ENCODE measurements around the gene UBE2I. TPM values are rescaled to one million over a fixed set of nuclear protein-coding genes. Genes with fewer than 3 reads are reported as not detected.

Gene UBE2I
- total and polyA plus RNA-seq, 3 donors from 2014 or later, result 116 to 143 (median 127) TPM

GRCh38 chr16:1322407-1322806, 13.0 kb downstream of the UBE2I start:
- no peaks in the 10 kb centered on the region for H3K27me3 ChIP-seq
- 93 to 98% methylated on average over 8 of the region's 8 CpGs for WGBS, 2 donors
- H3K4me3 ChIP-seq, result no peak overlapping the region
- H3K9me3 ChIP-seq, result no peaks in the 10 kb centered on the region
- intact Hi-C loops (cut with DNase I; ENCODE audit: low total_unique reads), result no loop called here
- no peak overlapping the region for H3K27ac ChIP-seq
- TF ChIP-seq, protein P1, sequence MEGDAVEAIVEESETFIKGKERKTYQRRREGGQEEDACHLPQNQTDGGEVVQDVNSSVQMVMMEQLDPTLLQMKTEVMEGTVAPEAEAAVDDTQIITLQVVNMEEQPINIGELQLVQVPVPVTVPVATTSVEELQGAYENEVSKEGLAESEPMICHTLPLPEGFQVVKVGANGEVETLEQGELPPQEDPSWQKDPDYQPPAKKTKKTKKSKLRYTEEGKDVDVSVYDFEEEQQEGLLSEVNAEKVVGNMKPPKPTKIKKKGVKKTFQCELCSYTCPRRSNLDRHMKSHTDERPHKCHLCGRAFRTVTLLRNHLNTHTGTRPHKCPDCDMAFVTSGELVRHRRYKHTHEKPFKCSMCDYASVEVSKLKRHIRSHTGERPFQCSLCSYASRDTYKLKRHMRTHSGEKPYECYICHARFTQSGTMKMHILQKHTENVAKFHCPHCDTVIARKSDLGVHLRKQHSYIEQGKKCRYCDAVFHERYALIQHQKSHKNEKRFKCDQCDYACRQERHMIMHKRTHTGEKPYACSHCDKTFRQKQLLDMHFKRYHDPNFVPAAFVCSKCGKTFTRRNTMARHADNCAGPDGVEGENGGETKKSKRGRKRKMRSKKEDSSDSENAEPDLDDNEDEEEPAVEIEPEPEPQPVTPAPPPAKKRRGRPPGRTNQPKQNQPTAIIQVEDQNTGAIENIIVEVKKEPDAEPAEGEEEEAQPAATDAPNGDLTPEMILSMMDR (IDR thresholded peaks at IDR 0.05), result no peak
- no peak for TF ChIP-seq POLR2A (IDR thresholded peaks at IDR 0.05)
- no peaks in the 10 kb centered on the region for H3K36me3 ChIP-seq (ENCODE audit: low read depth, missing control alignments)
- H3K4me1 ChIP-seq, result no peaks in the 10 kb centered on the region
- DNase-seq, result no peak

- no peak overlapping the region for H3K4me3 ChIP-seq
- DNase-seq, result no peak
- no peaks in the 10 kb centered on the region for H3K27me3 ChIP-seq
- no peak overlapping the region for H3K27ac ChIP-seq
- WGBS, 2 donors, result 76 to 84% methylated on average over 20 to 35 of the region's 35 CpGs
- no peaks in the 10 kb centered on the region for H3K9me3 ChIP-seq
- intact Hi-C loops (cut with DNase I; ENCODE audit: low total_unique reads), result no loop called here
- TF ChIP-seq, protein P1 (IDR thresholded peaks at IDR 0.05), result no peak
- no peak for TF ChIP-seq POLR2A (IDR thresholded peaks at IDR 0.05)
- no peaks in the 10 kb centered on the region for H3K4me1 ChIP-seq
- no peaks in the 10 kb centered on the region for H3K36me3 ChIP-seq (ENCODE audit: low read depth, missing control alignments)
These were observed 14.1 kb downstream of the UBE2I start for GRCh38 chr16:1323296-1324239.

DNA sequence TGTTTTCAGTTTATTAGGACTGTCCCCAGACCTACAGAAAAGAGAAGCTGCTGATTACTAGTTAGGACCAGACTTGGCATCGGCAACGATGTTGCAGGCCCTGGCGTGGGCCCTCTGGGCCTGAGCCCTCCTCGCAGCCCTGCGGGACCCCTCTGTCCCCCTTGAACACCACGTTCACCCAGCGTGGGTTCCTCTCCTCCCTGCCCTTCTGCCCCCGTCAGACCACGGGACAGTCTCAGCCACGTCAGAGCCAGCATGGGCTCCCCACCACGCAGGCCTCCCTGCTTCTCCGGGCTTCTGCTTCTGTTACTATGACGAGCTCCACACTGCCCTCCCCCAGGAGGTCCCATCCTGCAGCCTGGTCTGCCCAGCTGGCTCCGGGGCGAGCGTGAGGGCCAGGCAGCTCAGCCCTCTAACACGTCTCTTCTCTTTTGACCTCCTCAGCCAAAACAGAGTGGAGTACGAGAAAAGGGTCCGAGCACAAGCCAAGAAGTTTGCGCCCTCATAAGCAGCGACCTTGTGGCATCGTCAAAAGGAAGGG, 14.9 kb downstream of the UBE2I start:
- DNase-seq, result no peak
- WGBS, 2 donors, result 84 to 87% methylated on average over 16 to 22 of the region's 22 CpGs
- Histone ChIP-seq H3K4me1 (no peaks in the 10 kb centered on the region), H3K36me3 (ENCODE audit: low read depth, missing control alignments) (no peaks in the 10 kb centered on the region), H3K4me3 (no peak overlapping the region), H3K27me3 (no peaks in the 10 kb centered on the region), H3K27ac (no peak overlapping the region), H3K9me3 (no peaks in the 10 kb centered on the region)
- intact Hi-C loops (cut with DNase I; ENCODE audit: low total_unique reads), result no loop called here
- TF ChIP-seq, protein P1 (IDR thresholded peaks at IDR 0.05), result no peak
- TF ChIP-seq POLR2A (IDR thresholded peaks at IDR 0.05), result no peak

DNA sequence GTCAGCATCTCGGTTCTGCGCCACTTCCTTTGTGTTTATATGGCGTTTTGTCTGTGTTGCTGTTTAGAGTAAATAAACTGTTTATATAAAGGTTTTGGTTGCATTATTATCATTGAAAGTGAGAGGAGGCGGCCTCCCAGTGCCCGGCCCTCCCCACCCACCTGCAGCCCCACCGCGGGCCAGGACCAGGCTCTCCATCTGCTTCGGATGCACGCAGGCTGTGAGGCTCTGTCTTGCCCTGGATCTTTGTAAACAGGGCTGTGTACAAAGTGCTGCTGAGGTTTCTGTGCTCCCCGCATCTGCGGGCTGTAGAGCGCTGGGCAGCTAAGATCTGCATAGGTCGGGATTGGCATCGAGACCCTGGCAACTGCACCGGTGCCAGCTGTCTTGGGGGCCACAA, 15.8 kb downstream of the UBE2I start:
- no peak overlapping the region for H3K27ac ChIP-seq
- H3K4me3 ChIP-seq, result no peak overlapping the region
- no peaks in the 10 kb centered on the region for H3K36me3 ChIP-seq (ENCODE audit: low read depth, missing control alignments)
- H3K4me1 ChIP-seq, result no peaks in the 10 kb centered on the region
- intact Hi-C loops (cut with DNase I; ENCODE audit: low total_unique reads), result no loop called here
- H3K27me3 ChIP-seq, result no peaks in the 10 kb centered on the region
- TF ChIP-seq, protein P1 (IDR thresholded peaks at IDR 0.05), result no peak
- no peak for TF ChIP-seq POLR2A (IDR thresholded peaks at IDR 0.05)
- no peaks in the 10 kb centered on the region for H3K9me3 ChIP-seq
- DNase-seq, result no peak
- WGBS, 2 donors, result 88 to 90% methylated on average over 12 to 15 of the region's 15 CpGs
